Measurements from ENCODE around the gene SCYL2.

SCYL2 gene

GRCh38 chr12:100382338-100382737, 115.4 kb downstream of the SCYL2 start:
- no peak for DNase-seq

- no peak for DNase-seq
Observed at GRCh38 chr12:100383586-100384558, 116.9 kb downstream of the SCYL2 start.

- no peak for DNase-seq
Observed at GRCh38 chr12:100384559-100384935, 117.6 kb downstream of the SCYL2 start.

- DNase-seq, result no peak
Observed at GRCh38 chr12:100388382-100388781, 121.4 kb downstream of the SCYL2 start.
